SK-N-SH treated with all-trans-retinoic acid at 6 μM for 48 hours (cell line): ENCODE data around the gene PSORS1C1.

Experiments
- CSDC2 ChIP-seq: fragments of 250-450 bp; sonication (Bioruptor Pico); IDR thresholded peaks from 2 replicates; pipeline ENCODE4 v1.5.0; 2020; ENCODE audit warnings: mild to moderate bottlenecking, moderate library complexity
- ISL1 ChIP-seq: fragments of 250-450 bp; sonication (Bioruptor Pico); IDR thresholded peaks from 2 replicates; pipeline ENCODE4 v2.1.2; 2022; ENCODE audit warnings: mild to moderate bottlenecking, moderate library complexity
- PPARA ChIP-seq: fragments of 250-450 bp; sonication (Bioruptor Pico); IDR thresholded peaks from 2 replicates; pipeline ENCODE4 v1.5.0; 2020; ENCODE audit warnings: mild to moderate bottlenecking, borderline replicate concordance
- RARB ChIP-seq: fragments of 250-450 bp; sonication (Bioruptor Pico); IDR thresholded peaks from 2 replicates; pipeline ENCODE4 v1.8.0; 2021; ENCODE audit warnings: mild to moderate bottlenecking, moderate library complexity
- ZNF70 ChIP-seq: fragments of 450-650 bp; formaldehyde crosslinking; IDR thresholded peaks from 2 replicates; pipeline ENCODE4 v1.5.0; 2020; ENCODE audit warnings: mild to moderate bottlenecking, moderate library complexity
- TF ChIP-seq, protein P1 (sequence below): fragments of 250-450 bp; sonication (Bioruptor Pico); IDR thresholded peaks from 2 replicates; pipeline ENCODE4 v1.8.0; 2020; ENCODE audit warnings: mild to moderate bottlenecking, moderate library complexity, borderline replicate concordance
- TF ChIP-seq, protein P2 (sequence below): fragments of 250-450 bp; sonication (Bioruptor Pico); IDR thresholded peaks from 2 replicates; pipeline ENCODE4 v1.5.1; 2021; ENCODE audit warnings: mild to moderate bottlenecking, moderate library complexity

- TF ChIP-seq, protein P1, sequence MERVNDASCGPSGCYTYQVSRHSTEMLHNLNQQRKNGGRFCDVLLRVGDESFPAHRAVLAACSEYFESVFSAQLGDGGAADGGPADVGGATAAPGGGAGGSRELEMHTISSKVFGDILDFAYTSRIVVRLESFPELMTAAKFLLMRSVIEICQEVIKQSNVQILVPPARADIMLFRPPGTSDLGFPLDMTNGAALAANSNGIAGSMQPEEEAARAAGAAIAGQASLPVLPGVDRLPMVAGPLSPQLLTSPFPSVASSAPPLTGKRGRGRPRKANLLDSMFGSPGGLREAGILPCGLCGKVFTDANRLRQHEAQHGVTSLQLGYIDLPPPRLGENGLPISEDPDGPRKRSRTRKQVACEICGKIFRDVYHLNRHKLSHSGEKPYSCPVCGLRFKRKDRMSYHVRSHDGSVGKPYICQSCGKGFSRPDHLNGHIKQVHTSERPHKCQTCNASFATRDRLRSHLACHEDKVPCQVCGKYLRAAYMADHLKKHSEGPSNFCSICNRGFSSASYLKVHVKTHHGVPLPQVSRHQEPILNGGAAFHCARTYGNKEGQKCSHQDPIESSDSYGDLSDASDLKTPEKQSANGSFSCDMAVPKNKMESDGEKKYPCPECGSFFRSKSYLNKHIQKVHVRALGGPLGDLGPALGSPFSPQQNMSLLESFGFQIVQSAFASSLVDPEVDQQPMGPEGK, result no peak
- TF ChIP-seq PPARA, result no peak
- no peak for TF ChIP-seq RARB
- TF ChIP-seq ZNF70 (CRISPR knock-in tag), result no peak
- no peak for TF ChIP-seq ISL1 (CRISPR knock-in tag)
- TF ChIP-seq, protein P2, sequence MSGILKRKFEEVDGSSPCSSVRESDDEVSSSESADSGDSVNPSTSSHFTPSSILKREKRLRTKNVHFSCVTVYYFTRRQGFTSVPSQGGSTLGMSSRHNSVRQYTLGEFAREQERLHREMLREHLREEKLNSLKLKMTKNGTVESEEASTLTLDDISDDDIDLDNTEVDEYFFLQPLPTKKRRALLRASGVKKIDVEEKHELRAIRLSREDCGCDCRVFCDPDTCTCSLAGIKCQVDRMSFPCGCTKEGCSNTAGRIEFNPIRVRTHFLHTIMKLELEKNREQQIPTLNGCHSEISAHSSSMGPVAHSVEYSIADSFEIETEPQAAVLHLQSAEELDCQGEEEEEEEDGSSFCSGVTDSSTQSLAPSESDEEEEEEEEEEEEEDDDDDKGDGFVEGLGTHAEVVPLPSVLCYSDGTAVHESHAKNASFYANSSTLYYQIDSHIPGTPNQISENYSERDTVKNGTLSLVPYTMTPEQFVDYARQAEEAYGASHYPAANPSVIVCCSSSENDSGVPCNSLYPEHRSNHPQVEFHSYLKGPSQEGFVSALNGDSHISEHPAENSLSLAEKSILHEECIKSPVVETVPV (CRISPR knock-in tag), result no peak
- no peak for TF ChIP-seq CSDC2 (CRISPR knock-in tag)
Observed at GRCh38 chr6:31171931-31172905, 57.6 kb downstream of the PSORS1C1 start.
